Esophagus muscularis mucosa (tissue), 4 donors: Measurements from ENCODE around the gene ST8SIA2. TPM values are rescaled to one million over a fixed set of nuclear protein-coding genes. Genes with fewer than 3 reads are reported as not detected.

ENCODE experiments used
- DNase-seq: peaks from one replicate; pipeline ENCODE4 v3.0.0-alpha.2; 2017; ENCODE audit errors: extremely low spot score
- H3K27ac ChIP-seq, 4 donors: fragments of 200-600 bp; sonication (generic); replicated peaks in 1 of 4; 1 replicate in 3 of 4; 2 replicates in 1 of 4; pipeline ENCODE4 v1.5.1; 2016 to 2019; ENCODE audit warnings: mild to moderate bottlenecking in 1 of 4
- H3K27me3 ChIP-seq, 4 donors: fragments of 200-600 bp; sonication (generic); one replicate each; pipeline versions ENCODE4 v1.5.1 to v1.6.0; 2016 to 2019
- H3K36me3 ChIP-seq, 4 donors: fragments of 200-600 bp; sonication (generic); one replicate each; pipeline ENCODE4 v1.5.1; 2016 to 2019
- H3K4me1 ChIP-seq, 4 donors: fragments of 200-600 bp; sonication (generic); one replicate each; pipeline ENCODE4 v1.5.1; 2016 to 2019
- H3K4me3 ChIP-seq, 4 donors: fragments of 200-600 bp; sonication (generic); 1 replicate in 2 of 4; 2 replicates in 2 of 4; pipeline ENCODE4 v1.5.1; 2016 to 2019; ENCODE audit warnings: mild to moderate bottlenecking in 4 of 4, moderate library complexity in 1 of 4
- H3K9me3 ChIP-seq, 4 donors: fragments of 200-600 bp; sonication (generic); 1 replicate in 3 of 4; 2 replicates in 1 of 4; pipeline ENCODE4 v1.5.1; 2016 to 2019
- CTCF ChIP-seq, 3 experiments: fragments of 200-600 bp in 2 of 3; fragments of 450-650 bp in 1 of 3; sonication (generic) in 2 of 3; IDR thresholded peaks; one replicate each; pipeline ENCODE4 v1.5.1; 2017 to 2019; ENCODE audit warnings: antibody characterized with exemption in 3 of 3, mild to moderate bottlenecking in 2 of 3, moderate library complexity in 1 of 3
- EP300 ChIP-seq: sonication (generic); formaldehyde crosslinking; IDR thresholded peaks from one replicate; pipeline ENCODE4 v1.6.1; 2017; ENCODE audit warnings: antibody characterized with exemption
- POLR2A ChIP-seq: fragments of 450-650 bp; IDR thresholded peaks from one replicate; pipeline ENCODE4 v1.6.1; 2017; ENCODE audit warnings: antibody characterized with exemption, moderate library complexity, mild to moderate bottlenecking, low read depth
- POLR2AphosphoS5 ChIP-seq, 2 donors: sonication (generic); formaldehyde crosslinking; IDR thresholded peaks; one replicate each; pipeline ENCODE4 v1.6.1; 2017; ENCODE audit warnings: antibody characterized with exemption in 2 of 2
- WGBS: methylation state at CpG from one replicate; pipeline ENCODE4 v1.1.5; 2018; 5-methylcytosine and 5-hydroxymethylcytosine counted together
- intact Hi-C: fragments of 100-400 bp; cut with DNase I; formaldehyde crosslinking; loops from one replicate; pipeline ENCODE4 v1.15.1; 2023
- total RNA-seq, 4 donors: library from RNA; depleted of rRNA; stranded (reverse); fragments of >200 nt; gene quantifications; one replicate each; pipeline versions ENCODE4 v1.1.0 to v1.2.1, GENCODE V29; 2016

The ST8SIA2 gene
- total RNA-seq, 4 donors from 2014 or later, result 0.13 to 0.57 (median 0.50) TPM; not detected in 1

- H3K27ac ChIP-seq, result no peak overlapping the region
- no peaks in the 10 kb centered on the region for H3K4me1 ChIP-seq
- no peak overlapping the region for H3K4me3 ChIP-seq
- H3K27me3 ChIP-seq, result peaks cover 0 to 21% (median 0%) of the 10 kb centered on the region in 4 donors
- H3K36me3 ChIP-seq, result no peaks in the 10 kb centered on the region
- WGBS, result 83% methylated on average over 11 of the region's 12 CpGs
- no peak for DNase-seq
- no peaks in the 10 kb centered on the region for H3K9me3 ChIP-seq
- TF ChIP-seq POLR2A, result no peak
- TF ChIP-seq CTCF (IDR thresholded peaks at IDR 0.05), result no peak
- no peak for TF ChIP-seq EP300
- TF ChIP-seq POLR2AphosphoS5 (IDR thresholded peaks at IDR 0.05), result no peak
- intact Hi-C loops, result no loop called here
Measured at GRCh38 chr15:92438471-92438870, 44.8 kb downstream of the ST8SIA2 start.

GRCh38 chr15:92443381-92443780, 49.7 kb downstream of the ST8SIA2 start:
- intact Hi-C loops, result no loop called here
- 91% methylated on average over 3 of the region's 3 CpGs for WGBS
- H3K4me1 ChIP-seq, result no peaks in the 10 kb centered on the region
- no peak for DNase-seq
- no peak overlapping the region for H3K27ac ChIP-seq
- H3K9me3 ChIP-seq, result no peaks in the 10 kb centered on the region
- H3K36me3 ChIP-seq, result no peaks in the 10 kb centered on the region
- H3K27me3 ChIP-seq, result peaks cover 0 to under 1% (median 0%) of the 10 kb centered on the region in 4 donors
- H3K4me3 ChIP-seq, result no peak overlapping the region
- TF ChIP-seq CTCF (IDR thresholded peaks at IDR 0.05) (no peak), EP300 (no peak), POLR2AphosphoS5 (IDR thresholded peaks at IDR 0.05) (no peak), POLR2A (no peak)

- Histone ChIP-seq H3K27me3 (no peaks in the 10 kb centered on the region), H3K27ac (no peak overlapping the region), H3K4me3 (no peak overlapping the region), H3K4me1 (no peaks in the 10 kb centered on the region), H3K36me3 (no peaks in the 10 kb centered on the region), H3K9me3 (no peaks in the 10 kb centered on the region)
- TF ChIP-seq EP300, result no peak
- no peak for TF ChIP-seq POLR2AphosphoS5 (IDR thresholded peaks at IDR 0.05)
- no peak for TF ChIP-seq POLR2A
- no peak for TF ChIP-seq CTCF (IDR thresholded peaks at IDR 0.05)
- no peak for DNase-seq
- WGBS, result 95% methylated on average over 11 of the region's 21 CpGs
- intact Hi-C loops, result no loop called here
Measured at GRCh38 chr15:92444631-92445030, 51.0 kb downstream of the ST8SIA2 start.

- no peaks in the 10 kb centered on the region for H3K4me1 ChIP-seq
- H3K4me3 ChIP-seq, result no peak overlapping the region
- 90% methylated on average over 6 of the region's 6 CpGs for WGBS
- no peak for DNase-seq
- H3K9me3 ChIP-seq, result no peaks in the 10 kb centered on the region
- TF ChIP-seq EP300 (no peak), CTCF (IDR thresholded peaks at IDR 0.05) (no peak), POLR2AphosphoS5 (IDR thresholded peaks at IDR 0.05) (no peak), POLR2A (no peak)
- no peaks in the 10 kb centered on the region for H3K36me3 ChIP-seq
- H3K27ac ChIP-seq, result no peak overlapping the region
- intact Hi-C loops, result no loop called here
- H3K27me3 ChIP-seq, result no peaks in the 10 kb centered on the region
Measured at GRCh38 chr15:92448370-92448769, 54.7 kb downstream of the ST8SIA2 start.

- no peak for DNase-seq
- WGBS, result 88% methylated on average over 2 of the region's 2 CpGs
Measured at GRCh38 chr15:92449476-92449875, 55.8 kb downstream of the ST8SIA2 start.

More at GRCh38 chr15:92449476-92449875, 55.8 kb downstream of the ST8SIA2 start:
- Histone ChIP-seq H3K4me3 (no peak overlapping the region), H3K9me3 (no peaks in the 10 kb centered on the region), H3K4me1 (no peaks in the 10 kb centered on the region), H3K27me3 (no peaks in the 10 kb centered on the region), H3K36me3 (no peaks in the 10 kb centered on the region), H3K27ac (no peak overlapping the region)
- intact Hi-C loops, result no loop called here
- no peak for TF ChIP-seq POLR2AphosphoS5 (IDR thresholded peaks at IDR 0.05)
- no peak for TF ChIP-seq EP300
- TF ChIP-seq CTCF (IDR thresholded peaks at IDR 0.05), result no peak
- TF ChIP-seq POLR2A, result no peak
